ENCODE data around the gene CFAP107. TPM values are rescaled to one million over a fixed set of nuclear protein-coding genes. Genes with fewer than 3 reads are reported as not detected.

Gene CFAP107
- total RNA-seq, 4 donors from 2014 or later: not detected

DNA sequence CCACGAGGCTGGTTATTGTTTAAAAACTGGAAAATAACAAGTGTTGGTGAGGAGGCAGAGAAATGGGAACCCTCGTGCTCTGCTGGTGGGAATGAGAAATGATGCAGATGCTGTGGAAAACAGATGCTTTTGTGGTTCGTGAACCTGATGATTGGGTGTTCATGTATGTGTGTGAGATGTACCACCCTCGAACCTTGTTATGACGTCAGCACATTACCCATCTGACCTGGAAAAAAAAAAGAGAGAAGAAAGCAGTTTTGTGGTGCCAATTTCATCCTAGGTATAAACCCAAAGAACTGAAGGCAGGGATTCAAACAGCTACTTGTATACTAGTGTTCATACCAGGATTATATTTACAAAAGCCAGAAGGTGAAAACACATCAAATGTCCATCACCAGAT is 6.4 kb upstream of the CFAP107 start:
- H3K36me3 ChIP-seq: no peaks in the 10 kb centered on the region
- 71 to 74% methylated on average over 5 of the region's 5 CpGs for WGBS, 2 donors
- peaks cover 0 to 15% (median 0%) of the 10 kb centered on the region in 4 donors for H3K9me3 ChIP-seq
- TF ChIP-seq, protein P1, sequence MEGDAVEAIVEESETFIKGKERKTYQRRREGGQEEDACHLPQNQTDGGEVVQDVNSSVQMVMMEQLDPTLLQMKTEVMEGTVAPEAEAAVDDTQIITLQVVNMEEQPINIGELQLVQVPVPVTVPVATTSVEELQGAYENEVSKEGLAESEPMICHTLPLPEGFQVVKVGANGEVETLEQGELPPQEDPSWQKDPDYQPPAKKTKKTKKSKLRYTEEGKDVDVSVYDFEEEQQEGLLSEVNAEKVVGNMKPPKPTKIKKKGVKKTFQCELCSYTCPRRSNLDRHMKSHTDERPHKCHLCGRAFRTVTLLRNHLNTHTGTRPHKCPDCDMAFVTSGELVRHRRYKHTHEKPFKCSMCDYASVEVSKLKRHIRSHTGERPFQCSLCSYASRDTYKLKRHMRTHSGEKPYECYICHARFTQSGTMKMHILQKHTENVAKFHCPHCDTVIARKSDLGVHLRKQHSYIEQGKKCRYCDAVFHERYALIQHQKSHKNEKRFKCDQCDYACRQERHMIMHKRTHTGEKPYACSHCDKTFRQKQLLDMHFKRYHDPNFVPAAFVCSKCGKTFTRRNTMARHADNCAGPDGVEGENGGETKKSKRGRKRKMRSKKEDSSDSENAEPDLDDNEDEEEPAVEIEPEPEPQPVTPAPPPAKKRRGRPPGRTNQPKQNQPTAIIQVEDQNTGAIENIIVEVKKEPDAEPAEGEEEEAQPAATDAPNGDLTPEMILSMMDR (IDR thresholded peaks at IDR 0.05): no peak
- TF ChIP-seq EP300 (IDR thresholded peaks at IDR 0.05) (no peak), POLR2A (IDR thresholded peaks at IDR 0.05) (no peak)
- H3K4me3 ChIP-seq: no peak overlapping the region
- H3K4me1 ChIP-seq: no peaks in the 10 kb centered on the region
- H3K27me3 ChIP-seq: no peaks in the 10 kb centered on the region
- no peak for DNase-seq (ENCODE audit: low spot score in 2 of 2)
- H3K27ac ChIP-seq: no peak overlapping the region

DNA sequence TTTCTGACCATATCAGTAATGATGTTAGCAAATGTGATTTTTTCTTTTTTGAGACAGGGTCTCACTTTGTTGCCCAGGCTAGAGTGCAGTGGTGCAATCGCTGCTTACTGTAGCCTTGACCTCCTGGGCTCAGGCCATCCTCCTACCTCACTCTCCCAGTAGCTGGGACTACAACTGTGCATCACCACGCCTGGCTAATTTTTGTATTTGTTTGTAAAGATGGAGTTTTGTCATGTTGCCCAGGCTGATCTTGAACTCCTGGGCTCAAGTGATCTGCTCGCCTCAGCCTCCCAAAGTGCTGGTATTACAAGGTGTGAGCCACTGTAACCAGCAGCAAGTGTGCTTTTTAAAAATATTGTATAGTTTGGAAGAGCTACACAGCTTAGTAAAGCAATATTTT is 4.1 kb upstream of the CFAP107 start:
- no peaks in the 10 kb centered on the region for H3K36me3 ChIP-seq
- peaks cover 0 to 8% (median 0%) of the 10 kb centered on the region in 4 donors for H3K9me3 ChIP-seq
- 58 to 81% methylated on average over 3 of the region's 3 CpGs for WGBS, 2 donors
- H3K4me3 ChIP-seq: no peak overlapping the region
- DNase-seq (ENCODE audit: low spot score in 2 of 2): no peak
- H3K27me3 ChIP-seq: no peaks in the 10 kb centered on the region
- TF ChIP-seq EP300 (IDR thresholded peaks at IDR 0.05) (no peak), POLR2A (IDR thresholded peaks at IDR 0.05) (no peak)
- TF ChIP-seq, protein P1 (IDR thresholded peaks at IDR 0.05): no peak
- H3K4me1 ChIP-seq: no peaks in the 10 kb centered on the region
- no peak overlapping the region for H3K27ac ChIP-seq

DNA sequence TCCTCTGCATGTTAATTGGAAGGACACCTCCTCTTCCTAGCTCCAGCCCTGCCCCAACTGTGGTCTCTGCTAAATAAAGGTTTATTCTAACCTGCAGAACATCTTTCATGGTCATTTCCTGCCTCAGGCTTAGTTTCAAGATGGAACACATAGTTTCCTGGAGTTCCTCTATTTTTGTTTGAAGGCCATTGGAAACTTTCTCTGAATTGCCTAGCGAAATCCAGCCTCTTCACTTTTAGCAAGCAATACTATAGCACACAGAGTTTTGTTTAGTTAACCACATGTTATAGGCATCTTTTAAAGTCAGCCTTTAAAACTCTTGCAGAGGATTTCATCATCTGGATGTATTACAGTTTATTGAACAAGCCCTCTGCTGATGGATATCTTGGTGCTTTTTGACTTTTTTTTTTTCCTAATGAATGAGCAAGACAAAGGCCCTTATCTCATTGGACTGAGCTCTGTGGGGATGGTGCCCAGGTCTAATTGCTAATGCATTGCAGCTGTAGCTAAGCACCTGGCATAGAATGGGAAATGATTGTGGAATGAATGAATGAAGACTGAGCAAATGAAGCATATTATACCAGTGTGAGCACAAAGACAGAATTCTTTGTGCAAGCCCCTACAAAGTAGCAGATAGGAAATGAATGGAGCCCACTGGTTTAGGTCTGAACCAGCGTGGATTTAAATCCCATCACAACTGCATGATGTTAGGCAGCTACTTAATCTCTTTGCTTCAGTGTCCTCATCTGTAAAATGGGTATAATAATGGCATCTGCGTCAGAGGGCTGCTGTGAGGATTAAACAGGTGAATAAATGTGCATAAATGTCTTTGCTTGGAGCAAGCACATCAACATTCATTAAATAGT is 641 bp upstream of the CFAP107 start:
- Histone ChIP-seq H3K4me3 (no peak overlapping the region), H3K36me3 (no peaks in the 10 kb centered on the region), H3K27me3 (no peaks in the 10 kb centered on the region), H3K9me3 (peaks cover 0 to 33% (median 6%) of the 10 kb centered on the region in 4 donors), H3K27ac (no peak overlapping the region), H3K4me1 (no peaks in the 10 kb centered on the region)
- DNase-seq (ENCODE audit: low spot score in 2 of 2): no peak
- TF ChIP-seq, protein P1 (IDR thresholded peaks at IDR 0.05): no peak
- no peak for TF ChIP-seq POLR2A (IDR thresholded peaks at IDR 0.05)
- no peak for TF ChIP-seq EP300 (IDR thresholded peaks at IDR 0.05)
- 67 to 77% methylated on average over 3 of the region's 3 CpGs for WGBS, 2 donors

DNA sequence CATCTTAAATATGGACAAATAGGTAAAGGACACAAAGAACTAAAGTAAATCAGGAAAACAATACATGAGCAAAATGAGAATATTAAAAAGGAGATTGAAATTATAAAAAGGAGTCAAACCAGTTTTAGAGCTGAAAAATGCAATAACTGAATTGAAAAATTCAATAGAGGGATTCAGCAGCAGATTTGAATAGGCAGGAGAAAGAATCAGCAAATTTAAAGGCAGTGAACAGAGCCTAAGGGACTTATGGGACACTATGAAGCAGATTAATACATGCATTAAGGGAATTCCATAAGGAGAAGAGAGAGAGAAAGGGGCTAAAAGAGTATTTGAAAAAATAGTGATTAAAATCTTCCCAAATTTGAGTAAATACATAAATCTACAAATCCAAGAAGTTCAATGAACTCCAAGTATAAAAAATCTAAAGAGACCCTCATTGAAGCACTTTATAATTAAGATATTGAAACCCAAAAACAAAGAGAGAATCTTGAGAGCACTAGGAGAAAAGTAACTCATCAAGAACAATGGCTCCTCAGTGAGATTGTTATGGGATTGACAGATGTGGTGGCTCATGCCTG is 2.9 kb downstream of the CFAP107 start:
- Histone ChIP-seq H3K36me3 (no peaks in the 10 kb centered on the region), H3K4me3 (no peak overlapping the region), H3K4me1 (no peaks in the 10 kb centered on the region), H3K9me3 (peaks cover 0 to 36% (median 6%) of the 10 kb centered on the region in 4 donors), H3K27me3 (no peaks in the 10 kb centered on the region), H3K27ac (no peak overlapping the region)
- TF ChIP-seq, protein P1 (IDR thresholded peaks at IDR 0.05): no peak
- TF ChIP-seq EP300 (IDR thresholded peaks at IDR 0.05) (no peak), POLR2A (IDR thresholded peaks at IDR 0.05) (no peak)
- DNase-seq (ENCODE audit: low spot score in 2 of 2): no peak

DNA sequence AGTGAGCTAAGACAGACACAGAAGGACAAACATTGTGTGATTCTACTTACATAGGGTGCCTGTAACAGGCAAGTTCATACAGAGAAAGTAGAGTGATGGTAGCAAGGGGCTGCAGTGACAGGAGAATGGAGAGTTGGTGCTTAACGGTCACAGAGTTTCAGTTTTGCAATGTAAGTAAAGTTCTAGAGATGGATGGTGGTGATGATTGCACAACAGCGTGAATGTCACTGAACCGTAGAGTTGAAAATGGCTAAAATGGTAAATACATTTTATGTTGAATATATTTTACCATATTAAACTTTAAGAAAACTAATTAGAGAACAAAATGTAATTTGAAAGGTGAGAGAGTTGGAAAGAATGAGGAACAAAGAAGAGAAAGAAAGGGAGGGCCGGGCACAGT is 8.7 kb downstream of the CFAP107 start:
- TF ChIP-seq EP300 (IDR thresholded peaks at IDR 0.05) (no peak), POLR2A (IDR thresholded peaks at IDR 0.05) (no peak)
- TF ChIP-seq, protein P1 (IDR thresholded peaks at IDR 0.05): no peak
- WGBS, 2 donors: 78 to 83% methylated on average over 4 of the region's 4 CpGs
- H3K4me3 ChIP-seq: no peak overlapping the region

More for the DNA sequence above, 8.7 kb downstream of the CFAP107 start:
- Histone ChIP-seq H3K27ac (no peak overlapping the region), H3K27me3 (no peaks in the 10 kb centered on the region), H3K9me3 (peaks cover 0 to 9% (median under 1%) of the 10 kb centered on the region in 4 donors), H3K36me3 (no peaks in the 10 kb centered on the region), H3K4me1 (no peaks in the 10 kb centered on the region)
- no peak for DNase-seq (ENCODE audit: low spot score in 2 of 2)

Data from tibial nerve (tissue), 4 donors.